HG03442 (cell line): ENCODE results near the gene SLC26A1.
"Not testable (repeated sequence)": the region's sequence is repeated elsewhere in the genome, so short reads cannot be mapped to it uniquely, and the experiment has no call there.

Source experiments
- ATAC-seq: cut with Tn5 transposase; IDR thresholded peaks from one replicate; pipeline ENCODE4 v1.9.1; 2021; ENCODE audit warnings: mild to moderate bottlenecking, moderate library complexity; ENCODE audit not compliant: unreplicated experiment

SLC26A1 gene

DNA sequence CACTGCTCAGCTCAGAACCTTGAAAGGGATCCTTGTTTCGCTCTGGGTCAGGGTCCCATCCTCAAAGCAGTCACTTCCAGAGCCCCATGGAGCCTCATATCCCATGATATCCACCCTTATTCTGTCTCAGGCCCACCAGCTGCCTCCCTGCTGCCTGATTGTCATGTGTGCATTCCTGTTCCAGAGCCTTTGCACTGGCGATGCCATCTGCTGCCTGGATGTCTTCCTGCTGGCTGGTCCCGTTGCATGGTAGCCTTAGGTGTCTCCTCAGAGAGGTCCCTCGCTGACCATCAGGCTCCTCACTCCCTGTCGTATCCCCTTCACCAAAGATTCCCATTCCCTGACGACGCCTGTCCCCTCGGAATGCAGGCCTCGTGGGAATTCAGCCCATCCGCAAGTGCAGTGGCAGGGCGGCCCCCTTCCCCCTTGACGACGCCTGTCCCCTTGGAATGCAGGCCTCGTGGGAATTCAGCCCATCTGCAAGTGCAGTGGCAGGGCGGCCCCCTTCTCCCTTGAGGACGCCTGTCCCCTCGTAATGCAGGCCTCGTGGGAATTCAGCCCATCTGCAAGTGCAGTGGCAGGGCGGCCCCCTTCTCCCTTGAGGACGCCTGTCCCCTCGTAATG lies 6.1 kb upstream of the SLC26A1 start:
- not testable (repeated sequence) for ATAC-seq

DNA sequence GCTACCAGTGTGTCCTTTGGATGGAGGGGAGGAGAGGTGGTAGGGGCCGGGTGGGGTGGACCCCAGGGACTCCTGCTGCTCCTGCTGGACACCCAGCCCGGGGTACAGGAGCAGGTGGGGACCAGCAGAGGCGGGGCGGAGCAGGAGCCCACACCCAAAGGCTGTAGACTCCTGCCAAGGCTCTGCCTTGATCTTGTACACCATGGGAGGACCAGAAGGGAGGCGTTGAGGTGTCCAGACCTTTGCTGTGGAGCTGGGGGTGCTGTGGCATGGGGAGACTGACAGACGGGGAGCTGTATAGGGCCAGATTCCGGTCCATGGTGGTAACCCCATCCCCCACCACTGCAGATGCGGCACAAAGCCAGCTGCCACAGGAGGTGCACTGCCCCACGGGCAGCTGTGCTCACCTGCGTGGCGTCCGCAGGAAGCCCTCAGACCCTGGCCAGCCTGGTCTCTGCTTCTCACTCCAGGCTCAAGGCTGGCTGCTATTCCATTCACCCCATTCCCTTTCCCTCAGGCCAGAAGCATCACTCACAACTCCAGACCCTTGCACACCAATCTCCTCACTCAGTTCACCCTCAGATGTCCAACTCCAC lies 5.0 kb upstream of the SLC26A1 start:
- ATAC-seq: no peak

DNA sequence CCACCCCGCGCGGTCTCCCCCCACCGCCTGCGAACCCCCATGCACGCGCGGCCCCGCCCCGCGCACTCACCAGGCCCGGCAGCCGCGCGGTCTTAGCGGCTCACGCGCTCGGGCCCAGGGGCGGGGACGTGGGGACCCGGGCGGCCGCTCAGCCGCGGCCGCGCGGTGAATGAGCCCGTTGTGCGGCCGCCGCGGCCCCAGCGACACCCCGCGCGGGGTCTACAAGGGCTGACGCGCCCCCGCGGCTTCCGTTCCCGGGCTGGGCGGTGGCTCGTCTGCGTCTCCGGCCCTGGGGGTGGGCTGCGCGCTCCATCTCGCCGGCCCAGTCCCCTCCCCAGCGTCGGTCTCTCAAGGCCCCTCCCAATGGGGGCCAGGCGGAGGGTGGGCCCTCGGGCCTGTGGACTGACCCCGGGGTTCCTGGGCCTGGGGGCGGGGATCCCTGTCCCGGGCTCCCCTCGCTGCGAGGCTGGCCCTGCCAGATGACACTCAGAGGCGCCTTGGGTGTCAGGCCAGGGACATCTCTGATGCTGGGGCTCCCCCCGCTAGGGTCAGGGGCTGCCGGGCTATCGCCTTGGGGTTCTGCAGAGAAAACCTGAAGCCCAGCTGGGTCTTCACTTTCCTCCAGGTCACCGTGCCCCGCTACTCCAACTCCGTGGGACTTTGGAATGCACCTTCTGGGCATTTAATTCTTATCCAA lies 4.3 kb upstream of the SLC26A1 start:
- ATAC-seq: no peak

DNA sequence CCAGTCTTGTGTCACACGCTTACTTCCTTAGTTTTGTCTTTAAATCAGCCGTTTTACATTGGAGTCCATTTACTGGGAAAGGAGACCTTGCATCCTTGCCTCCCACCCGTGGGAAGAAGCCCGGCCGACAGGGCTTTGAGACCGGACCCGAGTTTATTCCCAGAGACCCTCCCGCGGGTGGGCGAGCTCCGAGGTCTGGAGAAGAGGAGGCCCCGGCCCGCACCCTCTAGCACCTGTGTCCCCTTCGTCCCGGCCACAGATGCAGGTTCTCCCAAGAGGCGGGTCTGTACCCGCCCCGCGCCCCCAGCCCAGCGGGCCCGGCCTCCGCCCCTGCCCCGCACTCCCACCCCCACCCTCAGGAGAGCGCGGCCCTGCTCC lies 3.8 kb upstream of the SLC26A1 start:
- no peak for ATAC-seq

DNA sequence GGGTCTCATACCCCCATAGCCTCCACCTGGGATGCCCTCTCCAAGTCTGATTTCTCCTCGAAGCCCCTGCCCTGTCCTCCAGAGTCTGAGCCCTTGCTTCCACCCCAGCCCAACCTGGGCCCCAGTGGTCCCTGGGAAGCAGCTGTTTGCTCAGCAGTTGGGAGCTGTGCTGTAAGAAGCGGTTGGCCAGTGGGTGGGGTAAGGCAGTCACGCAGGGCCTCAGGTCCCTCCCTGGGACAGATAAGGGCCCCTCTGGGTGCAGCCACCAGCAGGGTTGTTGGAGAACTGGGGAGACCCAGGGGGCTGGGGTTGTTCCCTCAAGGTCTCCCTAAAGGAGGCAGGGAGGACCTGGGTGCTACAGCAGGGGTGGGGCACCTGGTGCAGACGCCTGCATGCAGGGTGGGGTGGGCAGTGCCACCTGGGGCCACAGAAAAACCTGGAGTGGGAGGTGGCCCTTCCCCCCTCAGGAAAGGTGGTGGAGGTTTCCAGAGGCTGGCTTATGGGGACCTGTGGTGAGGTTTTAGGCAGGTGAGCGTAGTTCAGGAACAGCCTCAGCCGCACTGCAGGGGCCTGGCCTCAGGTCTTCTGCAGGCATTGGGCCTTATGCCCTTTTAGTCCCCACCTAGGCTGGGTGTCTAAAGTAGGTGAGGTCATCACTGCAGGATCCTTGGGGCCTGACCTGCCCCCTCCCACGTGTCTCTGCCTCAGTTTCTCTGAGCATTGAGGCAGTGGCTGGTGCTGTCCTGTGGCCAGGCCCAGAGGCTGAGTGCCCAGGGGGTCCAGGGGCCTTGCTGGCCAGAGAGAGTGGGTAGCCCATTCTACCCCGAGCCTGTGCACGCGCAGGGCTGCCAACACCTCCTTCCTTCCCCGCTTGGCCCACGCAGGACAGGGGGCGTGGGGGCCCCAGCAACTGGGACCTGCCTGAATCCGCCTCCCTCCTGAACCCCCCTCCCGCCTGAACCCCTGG lies 3.1 kb upstream of the SLC26A1 start:
- ATAC-seq: no peak

DNA sequence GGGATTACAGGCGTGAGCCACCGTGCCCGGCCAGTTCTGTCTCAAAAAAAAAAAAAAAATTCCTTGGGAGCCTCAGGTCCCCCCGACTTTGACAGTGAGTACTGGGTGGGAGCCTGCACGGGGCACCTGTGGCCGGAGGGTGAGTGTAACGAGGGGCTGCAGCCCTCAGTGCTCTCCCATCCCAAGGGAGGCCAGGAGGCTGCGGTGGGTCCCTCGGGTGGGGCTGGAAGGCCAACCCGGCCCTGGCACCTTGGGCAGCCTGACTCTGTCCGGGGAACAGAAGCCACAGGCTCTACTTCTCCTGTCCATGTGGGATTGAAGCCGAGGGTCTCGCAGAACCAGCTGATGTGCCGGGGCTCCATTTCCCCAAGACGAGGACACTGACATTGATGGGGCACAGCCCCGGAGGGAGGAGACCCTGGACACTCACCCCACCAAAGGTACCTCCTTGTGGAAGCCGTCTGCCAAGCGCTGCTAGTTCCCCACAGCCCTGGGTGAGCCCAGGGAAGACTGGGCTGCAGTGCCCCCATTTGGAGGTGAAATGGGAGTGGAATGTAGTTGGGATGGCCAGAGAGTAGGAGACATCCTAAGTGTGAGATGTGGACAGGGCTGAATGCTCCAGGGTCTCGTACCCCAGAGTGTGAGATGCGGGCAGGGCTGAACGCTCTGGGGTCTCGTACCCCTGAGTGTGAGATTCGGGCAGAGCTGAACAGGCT lies 2.3 kb upstream of the SLC26A1 start:
- no peak for ATAC-seq

DNA sequence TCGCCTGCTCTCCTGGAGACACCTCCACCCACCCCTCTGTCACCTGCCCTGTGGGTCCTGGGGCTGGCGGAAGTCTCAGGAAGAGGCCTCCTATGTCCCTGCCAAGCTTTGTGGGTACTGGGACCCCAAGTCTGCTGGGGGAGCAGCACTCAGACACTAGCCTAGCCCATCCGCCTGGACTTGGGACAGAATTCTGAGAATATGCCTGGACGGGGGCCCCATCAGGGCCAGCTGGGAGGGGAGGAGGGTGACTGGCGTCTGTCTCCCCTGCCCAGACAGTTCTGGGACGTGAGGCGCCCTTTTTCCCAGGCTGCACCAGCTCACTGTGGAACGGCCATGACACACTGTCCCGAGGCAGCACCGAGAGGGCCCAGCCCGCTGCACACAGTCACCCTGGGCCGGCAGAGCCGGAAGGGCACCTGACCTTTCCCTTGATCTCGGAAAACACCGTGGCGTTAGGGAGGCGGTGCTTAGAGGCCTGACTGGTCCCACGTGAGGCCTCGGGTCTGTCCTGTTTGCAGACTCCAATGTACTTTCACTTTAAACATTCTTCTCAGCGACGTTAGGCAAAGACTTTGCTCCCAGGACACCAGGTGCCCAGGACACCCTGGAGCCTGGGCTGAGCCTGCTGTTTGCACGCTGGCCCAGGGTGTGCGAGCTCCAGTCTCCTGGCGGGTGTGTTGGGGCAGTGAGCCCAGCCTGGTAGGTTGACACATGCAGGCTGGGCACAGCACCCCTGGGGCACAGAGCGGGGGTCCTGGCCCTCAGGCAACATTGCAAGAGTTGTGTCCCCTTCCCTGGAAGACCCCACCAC lies 700 bp downstream of the SLC26A1 start:
- no peak for ATAC-seq

DNA sequence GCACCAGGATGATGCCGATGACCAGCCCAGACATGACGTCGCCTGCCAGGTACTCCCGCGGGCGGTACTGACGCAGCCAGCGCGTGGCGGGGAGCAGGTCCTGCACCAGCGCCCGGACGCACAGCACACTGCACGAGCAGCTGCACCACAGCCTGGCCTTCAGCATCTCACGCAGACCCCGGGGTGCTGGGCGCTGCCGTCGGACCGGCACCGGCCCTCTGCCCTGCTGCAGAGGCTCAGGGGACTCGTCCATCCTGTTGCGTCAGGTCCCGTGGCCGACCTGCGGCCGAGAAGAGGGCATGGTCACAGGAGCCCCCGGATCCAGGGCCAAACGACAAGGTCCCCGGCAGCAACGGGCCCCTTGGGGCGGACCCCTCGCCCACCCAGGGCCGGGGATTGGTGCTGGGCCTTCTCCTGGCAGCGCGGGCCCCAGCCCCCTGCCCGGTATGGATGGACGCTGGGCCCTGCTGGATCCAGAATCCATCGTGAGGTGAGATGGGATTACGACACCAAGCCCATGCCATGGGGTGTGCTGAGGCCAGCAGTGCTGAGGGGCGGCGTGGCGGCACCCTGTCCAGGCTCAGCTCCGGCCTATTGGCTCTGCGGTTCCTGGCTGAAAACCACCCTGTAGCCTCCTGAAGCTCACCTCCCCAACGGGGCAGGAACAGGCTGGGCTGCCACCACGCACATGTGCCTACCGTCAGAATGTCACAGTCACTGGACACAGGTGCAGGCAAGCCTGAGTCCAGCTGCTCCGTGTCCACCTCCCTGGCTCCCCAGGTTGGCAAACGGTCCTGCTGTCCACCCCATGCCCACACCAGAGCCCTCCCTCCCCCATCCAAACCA lies 1.5 kb downstream of the SLC26A1 start:
- no peak for ATAC-seq

DNA sequence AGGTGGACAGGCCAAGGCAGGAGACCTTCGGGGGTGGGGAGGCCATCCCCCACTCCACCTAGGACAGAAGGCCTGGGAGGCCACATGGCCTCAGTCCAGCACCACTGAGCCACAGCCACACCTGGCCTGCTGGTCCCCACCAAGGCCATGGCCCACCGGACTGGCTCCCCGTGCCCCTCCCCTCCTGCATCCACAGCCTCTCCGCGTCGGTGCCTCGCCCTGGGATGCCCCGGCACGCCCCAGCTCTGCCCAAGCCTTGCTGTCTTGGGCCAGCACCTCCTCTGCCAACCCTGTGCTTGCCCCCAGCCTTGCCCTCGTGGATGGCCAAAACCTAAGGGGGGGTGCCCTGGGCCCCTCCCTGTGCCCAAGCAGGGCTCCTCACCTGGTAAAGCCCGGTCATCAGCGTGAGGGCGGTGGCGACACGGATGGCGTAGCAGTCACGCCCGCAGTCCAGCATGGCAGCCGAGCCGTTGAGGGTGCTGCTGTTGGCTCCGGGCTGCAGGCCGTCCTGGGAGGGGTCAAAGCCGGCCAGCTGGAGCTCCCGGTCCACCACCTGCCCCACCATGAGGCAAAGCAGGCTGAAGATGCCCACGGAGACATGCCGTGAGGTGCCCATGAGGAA lies 2.3 kb downstream of the SLC26A1 start:
- no peak for ATAC-seq

DNA sequence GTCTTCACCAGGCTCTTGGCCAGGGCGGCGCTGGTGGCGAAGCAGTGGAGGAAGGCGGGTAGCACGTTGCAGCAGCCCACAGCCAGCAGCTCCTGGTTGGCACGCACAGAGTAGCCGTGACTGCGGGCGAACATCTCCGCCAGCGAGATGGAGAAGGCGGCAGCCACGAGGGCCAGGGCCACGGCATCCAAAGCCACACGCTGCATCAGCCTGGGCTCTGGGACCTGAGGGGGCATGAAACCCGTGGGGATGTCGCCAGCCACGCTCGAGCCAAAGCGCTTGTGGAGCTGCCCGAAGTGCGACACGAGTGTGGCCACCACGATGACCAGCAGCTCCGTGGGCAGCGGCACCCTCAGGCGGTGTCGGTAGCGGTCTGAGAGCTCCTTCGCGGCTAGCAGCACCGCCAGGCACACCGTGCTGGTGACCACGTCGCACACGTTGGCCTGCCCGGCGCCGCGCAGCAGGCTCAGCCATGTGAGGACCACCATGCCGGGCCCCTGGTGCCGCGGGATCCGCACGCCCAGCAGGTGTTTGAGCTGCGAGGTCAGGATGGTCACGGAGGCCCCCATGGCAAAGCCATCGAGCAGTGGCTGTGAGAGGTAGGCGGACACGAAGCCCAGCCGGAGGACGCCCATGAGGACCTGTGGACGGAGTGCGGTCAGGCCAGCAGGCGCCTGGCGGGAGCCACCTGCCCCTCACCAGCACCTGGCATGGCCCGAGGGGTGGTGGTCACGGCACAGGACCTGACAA lies 3.3 kb downstream of the SLC26A1 start:
- ATAC-seq: no peak

DNA sequence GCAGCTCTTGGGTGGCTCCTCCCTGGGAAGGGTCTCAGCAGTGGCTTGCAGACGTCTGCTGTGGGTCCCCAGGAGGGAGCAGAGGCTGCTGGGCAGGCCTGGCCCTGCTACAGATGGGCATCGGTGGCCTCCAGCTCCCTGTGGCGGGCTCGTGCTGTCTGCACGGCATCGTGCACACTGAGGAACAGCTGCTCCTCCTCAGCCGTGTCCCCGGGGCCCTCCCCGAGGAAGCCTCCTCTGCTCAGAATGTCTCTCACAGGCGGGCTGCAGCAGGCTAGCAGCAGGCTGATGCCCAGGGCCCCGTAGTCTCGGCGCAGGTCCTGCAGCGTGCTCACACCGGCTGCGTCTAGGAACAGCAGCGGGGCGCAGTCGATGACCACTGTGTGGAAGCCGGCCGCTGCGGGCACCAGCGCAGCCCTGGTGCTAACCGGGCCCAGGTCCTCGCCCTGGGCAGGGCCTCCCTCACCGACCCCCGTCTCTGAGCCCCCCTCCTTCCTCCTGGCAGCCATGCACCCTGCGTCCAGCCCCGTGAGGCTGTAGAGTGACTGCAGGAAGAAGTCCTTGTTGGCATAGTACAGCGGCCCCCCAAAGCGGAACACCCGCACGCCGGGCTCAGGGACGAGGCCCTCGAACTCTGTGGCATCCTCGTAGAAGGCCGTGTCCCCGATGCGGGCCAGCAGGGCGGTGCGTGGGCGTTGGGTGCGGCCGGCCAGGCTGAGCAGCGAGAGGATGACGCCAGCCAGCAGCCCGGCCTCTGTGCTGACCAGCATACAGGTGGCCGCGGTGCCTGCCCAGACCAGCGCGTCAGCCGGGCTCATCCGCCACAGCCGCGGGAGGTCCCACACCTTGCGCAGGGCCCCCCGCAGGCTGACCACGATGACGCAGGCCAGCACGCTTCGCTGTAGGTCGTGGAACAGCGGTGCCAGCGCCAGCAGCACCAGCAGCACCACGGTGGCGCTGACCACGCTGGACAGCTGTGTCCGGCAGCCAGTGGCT lies 4.2 kb downstream of the SLC26A1 start:
- ATAC-seq: no peak

DNA sequence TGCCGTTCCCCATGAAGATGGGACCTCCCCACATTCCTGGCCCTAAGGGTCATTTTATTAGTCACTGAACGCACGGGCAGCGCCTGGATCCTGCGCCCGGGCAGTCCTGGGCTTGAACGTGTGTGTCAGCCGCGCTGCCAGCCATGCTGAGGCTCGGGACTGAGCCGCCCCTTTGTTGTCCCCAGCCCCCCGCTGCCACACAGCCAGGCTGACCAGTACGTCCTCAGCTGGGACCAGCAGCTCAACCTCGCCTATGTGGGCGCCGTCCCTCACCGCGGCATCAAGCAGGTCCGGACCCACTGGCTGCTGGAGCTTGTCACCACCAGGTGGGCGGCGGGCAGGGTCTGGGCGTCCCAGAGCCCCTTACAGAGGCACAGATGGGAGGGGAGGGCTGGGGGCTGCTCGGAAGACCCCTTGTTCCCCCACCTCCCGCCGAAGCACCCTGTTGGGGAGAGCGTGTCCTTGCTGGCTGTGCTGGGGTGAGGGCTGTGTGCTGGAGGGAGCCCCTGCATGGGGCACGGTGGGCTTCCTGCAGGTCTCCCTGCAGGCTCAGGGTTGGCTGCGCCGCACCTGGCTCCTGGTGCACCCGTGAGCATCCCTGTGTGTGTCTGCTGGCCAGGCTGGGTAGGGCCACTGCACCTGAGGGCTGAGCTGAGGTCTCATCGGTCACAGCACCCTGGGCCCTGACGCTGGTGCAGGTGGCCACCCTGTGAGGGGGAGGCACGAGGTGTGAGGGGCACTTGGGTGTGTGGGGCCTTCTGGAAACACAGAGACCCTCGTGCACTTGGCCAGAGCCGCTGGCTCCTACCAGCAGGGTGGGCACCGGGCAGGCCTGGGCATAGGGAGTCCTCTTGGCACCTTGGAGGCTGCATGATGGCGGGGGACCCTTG lies 5.3 kb downstream of the SLC26A1 start:
- no peak for ATAC-seq

DNA sequence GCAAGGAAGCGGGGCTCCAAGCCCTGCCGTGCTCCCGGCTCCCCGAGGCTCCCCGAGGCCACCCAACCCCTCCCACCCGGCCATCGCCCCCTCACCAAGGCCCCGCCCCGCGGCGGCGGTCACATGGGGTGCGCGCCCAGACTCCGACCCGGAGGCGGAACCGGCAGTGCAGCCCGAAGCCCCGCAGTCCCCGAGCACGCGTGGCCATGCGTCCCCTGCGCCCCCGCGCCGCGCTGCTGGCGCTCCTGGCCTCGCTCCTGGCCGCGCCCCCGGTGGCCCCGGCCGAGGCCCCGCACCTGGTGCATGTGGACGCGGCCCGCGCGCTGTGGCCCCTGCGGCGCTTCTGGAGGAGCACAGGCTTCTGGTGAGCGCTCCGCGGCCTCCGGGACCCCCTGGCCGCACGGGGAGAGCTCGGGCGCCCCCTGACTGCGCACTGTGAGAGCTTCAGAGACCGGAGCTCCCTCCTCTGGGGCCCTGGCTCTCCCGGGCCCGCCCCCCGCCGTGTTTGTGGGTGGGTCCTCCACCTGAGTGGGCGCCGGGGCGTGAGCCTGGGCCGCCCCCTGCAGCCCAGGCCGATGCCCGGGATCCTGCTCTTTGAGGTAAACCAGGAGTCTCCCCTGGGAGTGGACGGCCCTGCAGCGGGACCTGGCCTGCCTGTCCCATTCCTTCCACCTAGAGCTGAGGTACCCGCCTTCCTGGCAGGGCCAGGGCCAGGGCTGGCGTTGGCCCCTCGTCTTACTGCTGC lies 6.2 kb downstream of the SLC26A1 start, which contains the start of gene IDUA:
Gene IDUA (plus strand): TSS at position 166 of the 745 bp plus-strand sequence. CDS start 41 bp downstream, at position 207.
- peak; percentile 66 for ATAC-seq

DNA sequence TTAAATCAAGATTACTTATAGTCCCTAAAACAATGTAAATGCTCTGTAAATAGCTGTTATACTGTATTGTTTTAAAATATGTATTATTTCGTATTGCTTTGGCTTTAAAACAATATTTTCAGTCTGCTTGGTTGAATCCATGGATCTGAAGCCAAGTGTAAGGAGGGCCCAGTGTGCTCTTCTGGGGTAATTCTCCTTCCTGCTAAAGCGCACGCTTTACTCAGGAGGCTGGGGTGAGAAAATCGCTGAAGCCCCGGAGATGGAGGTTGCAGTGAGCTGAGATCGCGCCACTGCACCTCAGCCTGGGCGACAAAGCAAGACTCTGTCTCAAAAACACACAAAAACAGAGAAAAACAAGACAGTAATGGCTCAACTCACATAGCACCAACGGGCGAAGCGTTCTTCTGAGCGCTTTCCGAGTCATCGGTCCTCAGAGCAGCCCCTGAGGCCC lies 6.8 kb downstream of the SLC26A1 start:
- ATAC-seq: peak; percentile 7
